Activated CD4-positive, alpha-beta T cell treated with anti-CD3 and anti-CD28 coated beads, Interleukin-2, amount 50 U/mL, for 4 hours (primary cell): Measurements from ENCODE around the gene ZNF716.
"Not testable (repeated sequence)": the region's sequence is repeated elsewhere in the genome, so short reads cannot be mapped to it uniquely, and the experiment has no call there.

Experiments used
- DNase-seq, 2 experiments: peaks; one replicate each; pipeline ENCODE4 v3.0.0-alpha.2; 2020

Gene ZNF716

GRCh38 chr7:57449904-57450303 lies at the start of gene ZNF716:
Gene ZNF716 (plus strand): TSS chr7:57450177. CDS start chr7:57450289, 112 bp downstream.
- no peak for DNase-seq

- DNase-seq = no peak
Observed at GRCh38 chr7:57400531-57401155, 49.3 kb upstream of the ZNF716 start.

GRCh38 chr7:57403051-57403450 lies 46.9 kb upstream of the ZNF716 start:
- not testable (repeated sequence) for DNase-seq

- DNase-seq = no peak
Observed at GRCh38 chr7:57403601-57404342, 46.2 kb upstream of the ZNF716 start.

- no peak for DNase-seq
Observed at GRCh38 chr7:57404343-57404966, 45.5 kb upstream of the ZNF716 start.

- no peak for DNase-seq
Observed at GRCh38 chr7:57404967-57405421, 45.0 kb upstream of the ZNF716 start.

GRCh38 chr7:57407125-57407524 lies 42.9 kb upstream of the ZNF716 start:
- DNase-seq = no peak

- no peak for DNase-seq
Observed at GRCh38 chr7:57412168-57412567, 37.8 kb upstream of the ZNF716 start.

GRCh38 chr7:57412618-57413017 lies 37.4 kb upstream of the ZNF716 start:
- DNase-seq = no peak

- DNase-seq = no peak
Observed at GRCh38 chr7:57413529-57414398, 36.2 kb upstream of the ZNF716 start.

GRCh38 chr7:57414415-57414814 lies 35.6 kb upstream of the ZNF716 start:
- no peak for DNase-seq

GRCh38 chr7:57414852-57415251 lies 35.1 kb upstream of the ZNF716 start:
- no peak for DNase-seq

- DNase-seq = no peak
Observed at GRCh38 chr7:57415326-57415725, 34.7 kb upstream of the ZNF716 start.

GRCh38 chr7:57415730-57416129 lies 34.2 kb upstream of the ZNF716 start:
- no peak for DNase-seq

- DNase-seq = no peak
Observed at GRCh38 chr7:57416601-57417358, 33.2 kb upstream of the ZNF716 start.

- DNase-seq = no peak
Observed at GRCh38 chr7:57417736-57418135, 32.2 kb upstream of the ZNF716 start.

GRCh38 chr7:57423768-57424167 lies 26.2 kb upstream of the ZNF716 start:
- no peak for DNase-seq

GRCh38 chr7:57424515-57425238 lies 25.3 kb upstream of the ZNF716 start:
- no peak for DNase-seq

- DNase-seq = no peak
Observed at GRCh38 chr7:57425239-57425944, 24.6 kb upstream of the ZNF716 start.

- no peak for DNase-seq
Observed at GRCh38 chr7:57425969-57426628, 23.9 kb upstream of the ZNF716 start.
